ENCODE data around the gene GDPD3.

The GDPD3 gene

GRCh38 chr16:30078744-30079143 lies 34.6 kb downstream of the GDPD3 start:
- DNase-seq (ENCODE audit: low read depth in 2 of 2) = no peak

DNA sequence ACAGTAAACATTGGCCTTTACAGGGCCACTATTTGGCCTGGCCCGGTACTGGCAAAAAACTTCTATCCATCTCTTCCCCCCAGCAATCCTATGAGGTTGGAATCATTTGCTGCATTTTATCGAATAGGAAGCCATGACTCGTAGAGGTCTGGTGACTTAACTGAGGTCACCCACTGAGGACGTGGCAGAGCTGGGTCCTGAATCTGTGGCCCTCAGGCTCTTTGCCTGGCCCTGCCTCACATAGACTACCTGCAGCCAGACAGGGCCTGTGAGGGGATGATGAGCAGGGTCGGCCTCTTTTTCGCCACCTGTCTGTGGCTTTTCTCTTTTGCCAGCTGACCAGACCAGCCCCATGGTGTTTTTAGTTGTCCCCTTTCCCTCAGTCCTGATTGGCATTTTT lies 35.7 kb downstream of the GDPD3 start:
- no peak for DNase-seq (ENCODE audit: low read depth in 2 of 2)

DNA sequence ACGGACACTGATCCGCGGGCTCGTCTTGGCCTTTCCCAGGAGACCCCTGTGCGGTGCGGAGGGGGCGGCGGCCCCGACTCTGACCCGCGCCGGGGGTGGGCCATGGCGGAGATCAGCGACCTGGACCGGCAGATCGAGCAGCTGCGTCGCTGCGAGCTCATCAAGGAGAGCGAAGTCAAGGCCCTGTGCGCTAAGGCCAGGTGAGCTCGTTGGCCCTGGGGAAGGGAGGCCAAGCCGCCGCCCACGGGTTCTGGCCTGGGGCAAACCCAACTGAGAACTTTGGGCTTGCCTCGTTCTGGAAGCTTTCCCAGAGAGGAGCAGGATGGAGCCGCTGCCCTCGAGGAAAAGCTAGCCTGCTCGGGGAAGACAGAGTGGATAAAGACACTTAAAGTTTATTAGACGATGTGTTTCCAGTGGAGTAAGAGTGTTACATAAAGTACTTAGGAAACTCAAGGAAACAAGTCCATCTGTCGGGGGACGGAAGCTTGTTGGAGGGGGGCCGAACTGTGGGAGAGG lies 37.0 kb downstream of the GDPD3 start:
- DNase-seq (ENCODE audit: low read depth in 2 of 2) = no peak

DNA sequence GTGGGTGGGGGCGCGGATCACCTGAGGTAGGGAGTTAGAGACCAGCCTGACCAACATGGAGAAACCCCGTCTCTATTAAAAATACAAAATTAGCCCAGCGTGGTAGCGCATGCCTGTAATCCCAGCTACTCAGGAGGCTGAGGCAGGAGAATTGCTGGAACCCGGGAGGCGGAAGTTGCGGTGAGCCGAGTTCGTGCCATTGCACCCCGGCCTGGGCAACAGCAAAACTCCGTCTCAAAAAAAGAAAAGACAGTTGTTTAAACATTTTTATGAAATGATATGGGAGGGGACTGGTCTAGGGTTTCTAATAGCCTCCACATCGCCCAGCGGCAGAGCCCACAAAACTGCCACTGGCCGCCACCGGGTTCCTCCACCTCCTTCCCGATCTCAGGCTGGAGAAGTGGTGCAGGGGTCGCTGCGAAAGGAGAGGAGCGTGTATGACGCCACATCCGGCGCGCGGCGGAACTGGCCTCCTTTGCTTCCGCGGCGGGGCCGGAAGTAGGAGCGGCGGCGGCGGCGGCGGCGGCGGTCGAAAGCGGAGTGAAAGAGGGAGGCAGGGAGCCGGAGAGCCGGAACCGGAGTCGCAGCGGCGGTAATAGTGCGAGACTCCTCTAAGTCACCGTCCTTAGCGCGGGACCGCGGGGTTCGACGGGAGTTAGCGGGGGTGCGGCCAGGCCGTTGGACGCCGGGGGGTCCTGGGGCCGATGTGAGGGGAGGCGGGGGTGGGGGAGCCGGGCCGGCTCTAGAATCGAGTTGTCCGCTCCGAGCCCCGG lies 37.6 kb downstream of the GDPD3 start, which contains the start of gene PPP4C:
TSS of gene PPP4C (plus strand) at position 492 of the 773 bp plus-strand sequence. CDS start 384 bp downstream, outside the sequence.
- DNase-seq (ENCODE audit: low read depth in 2 of 2) = peak; percentile 86 to 87

- DNase-seq (ENCODE audit: low read depth in 2 of 2) = no peak
Measured at GRCh38 chr16:30070490-30070889, 42.8 kb downstream of the GDPD3 start.

DNA sequence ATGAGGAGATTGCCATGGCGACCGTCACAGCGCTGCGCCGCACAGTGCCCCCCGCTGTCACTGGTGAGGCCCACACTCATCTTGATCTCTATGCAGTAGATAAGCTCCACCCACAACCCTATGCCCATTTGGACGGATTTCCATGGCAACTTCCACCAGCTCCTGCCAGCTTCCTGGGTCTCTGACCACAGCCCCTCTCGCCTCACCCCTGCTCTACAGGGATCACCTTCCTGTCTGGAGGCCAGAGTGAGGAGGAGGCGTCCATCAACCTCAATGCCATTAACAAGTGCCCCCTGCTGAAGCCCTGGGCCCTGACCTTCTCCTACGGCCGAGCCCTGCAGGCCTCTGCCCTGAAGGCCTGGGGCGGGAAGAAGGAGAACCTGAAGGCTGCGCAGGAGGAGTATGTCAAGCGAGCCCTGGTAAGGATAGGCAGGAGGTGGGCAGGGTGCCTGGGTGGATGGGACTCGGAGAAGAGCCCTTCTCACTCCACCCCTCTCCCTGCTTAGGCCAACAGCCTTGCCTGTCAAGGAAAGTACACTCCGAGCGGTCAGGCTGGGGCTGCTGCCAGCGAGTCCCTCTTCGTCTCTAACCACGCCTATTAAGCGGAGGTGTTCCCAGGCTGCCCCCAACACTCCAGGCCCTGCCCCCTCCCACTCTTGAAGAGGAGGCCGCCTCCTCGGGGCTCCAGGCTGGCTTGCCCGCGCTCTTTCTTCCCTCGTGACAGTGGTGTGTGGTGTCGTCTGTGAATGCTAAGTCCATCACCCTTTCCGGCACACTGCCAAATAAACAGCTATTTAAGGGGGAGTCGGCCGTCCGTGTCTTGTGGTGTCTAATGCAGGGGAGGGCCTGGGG lies 43.5 kb downstream of the GDPD3 start:
- no peak for DNase-seq (ENCODE audit: low read depth in 2 of 2)

GRCh38 chr16:30068750-30069610 lies 44.4 kb downstream of the GDPD3 start:
- no peak for DNase-seq (ENCODE audit: low read depth in 2 of 2)

DNA sequence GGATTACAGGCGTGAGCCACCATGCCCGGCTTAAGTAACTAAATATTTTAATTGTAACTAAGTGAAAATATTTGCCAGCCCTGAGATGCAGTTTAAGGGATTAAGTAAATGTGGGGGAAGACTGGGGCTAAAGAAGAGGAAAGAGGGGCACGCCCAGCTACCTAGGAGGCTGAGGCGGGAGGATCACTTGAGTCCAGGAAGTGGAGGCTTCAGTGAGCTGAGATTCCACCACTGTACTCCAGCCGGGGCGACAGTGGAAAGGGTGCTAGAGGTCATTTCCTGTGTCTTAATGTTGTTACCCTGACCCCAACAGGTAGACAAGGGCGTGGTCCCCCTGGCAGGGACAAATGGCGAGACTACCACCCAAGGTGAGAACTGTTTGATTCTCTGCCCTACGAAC lies 45.0 kb downstream of the GDPD3 start:
- DNase-seq (ENCODE audit: low read depth in 2 of 2) = no peak

- no peak for DNase-seq (ENCODE audit: low read depth in 2 of 2)
Measured at GRCh38 chr16:30067584-30067916, 45.8 kb downstream of the GDPD3 start.

DNA sequence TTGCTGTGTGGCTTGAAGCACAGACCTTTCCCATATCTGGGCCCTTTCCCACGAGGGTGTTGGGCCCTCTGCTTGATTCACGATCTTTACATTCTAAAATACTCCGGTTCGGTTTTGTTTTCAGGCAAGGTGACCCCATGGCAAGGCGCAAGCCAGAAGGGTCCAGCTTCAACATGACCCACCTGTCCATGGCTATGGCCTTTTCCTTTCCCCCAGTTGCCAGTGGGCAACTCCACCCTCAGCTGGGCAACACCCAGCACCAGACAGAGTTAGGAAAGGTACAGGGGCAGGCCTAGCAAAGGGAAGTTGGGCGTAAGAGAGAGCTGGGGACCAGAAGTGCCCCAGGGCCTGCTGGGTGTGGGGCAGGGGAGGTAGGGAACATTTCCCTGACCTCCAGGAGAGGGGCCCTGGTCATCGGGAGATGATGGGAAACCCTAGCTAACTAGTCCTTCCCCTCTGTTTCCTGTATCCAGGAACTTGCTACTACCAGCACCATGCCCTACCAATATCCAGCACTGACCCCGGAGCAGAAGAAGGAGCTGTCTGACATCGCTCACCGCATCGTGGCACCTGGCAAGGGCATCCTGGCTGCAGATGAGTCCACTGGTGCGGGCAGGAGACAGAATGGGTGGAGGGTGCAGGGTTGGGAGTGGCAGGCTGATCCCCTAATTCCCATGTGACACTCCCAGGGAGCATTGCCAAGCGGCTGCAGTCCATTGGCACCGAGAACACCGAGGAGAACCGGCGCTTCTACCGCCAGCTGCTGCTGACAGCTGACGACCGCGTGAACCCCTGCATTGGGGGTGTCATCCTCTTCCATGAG lies 46.4 kb downstream of the GDPD3 start:
- no peak for DNase-seq (ENCODE audit: low read depth in 2 of 2)

DNA sequence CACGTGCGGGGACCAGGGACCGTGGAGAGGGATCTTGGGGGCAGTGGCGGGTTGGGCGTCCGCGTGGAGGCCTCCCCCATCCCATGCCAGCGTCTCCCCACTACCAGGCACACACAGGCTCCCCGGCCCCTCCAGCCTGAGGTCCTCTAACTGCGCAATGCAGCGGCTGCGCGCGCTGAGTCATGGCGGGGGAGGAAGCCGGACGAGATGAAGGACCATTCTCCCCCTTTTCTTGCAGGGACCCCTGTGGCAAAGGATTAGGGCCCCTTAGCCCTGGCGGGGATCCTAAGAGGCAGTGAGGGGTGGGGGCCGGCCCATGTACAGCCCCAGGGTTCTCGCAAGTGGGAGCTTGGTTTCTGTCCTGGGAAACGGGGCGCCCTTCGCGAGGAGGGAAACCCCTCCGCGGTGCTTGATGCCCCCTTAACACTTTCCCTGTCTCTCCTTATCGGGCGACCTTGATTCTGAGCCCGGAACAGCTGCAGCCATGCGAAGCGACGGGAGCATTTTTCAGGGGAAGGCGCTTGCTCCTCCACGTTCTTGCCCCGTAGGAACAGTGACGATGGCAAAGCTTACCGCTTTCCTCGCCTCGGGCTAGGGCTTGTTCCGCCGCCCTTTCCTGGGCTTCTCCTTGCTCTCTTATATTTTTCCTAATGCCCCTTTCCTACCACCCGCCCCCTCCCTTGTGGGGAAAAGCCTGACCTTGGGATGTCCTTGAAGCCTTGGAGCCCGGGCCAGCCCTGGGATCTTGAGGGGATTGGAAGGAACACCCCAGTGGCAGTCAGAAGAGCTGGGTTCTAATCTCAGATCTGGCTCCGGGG lies 47.2 kb downstream of the GDPD3 start:
- DNase-seq (ENCODE audit: low read depth in 2 of 2) = no peak

DNA sequence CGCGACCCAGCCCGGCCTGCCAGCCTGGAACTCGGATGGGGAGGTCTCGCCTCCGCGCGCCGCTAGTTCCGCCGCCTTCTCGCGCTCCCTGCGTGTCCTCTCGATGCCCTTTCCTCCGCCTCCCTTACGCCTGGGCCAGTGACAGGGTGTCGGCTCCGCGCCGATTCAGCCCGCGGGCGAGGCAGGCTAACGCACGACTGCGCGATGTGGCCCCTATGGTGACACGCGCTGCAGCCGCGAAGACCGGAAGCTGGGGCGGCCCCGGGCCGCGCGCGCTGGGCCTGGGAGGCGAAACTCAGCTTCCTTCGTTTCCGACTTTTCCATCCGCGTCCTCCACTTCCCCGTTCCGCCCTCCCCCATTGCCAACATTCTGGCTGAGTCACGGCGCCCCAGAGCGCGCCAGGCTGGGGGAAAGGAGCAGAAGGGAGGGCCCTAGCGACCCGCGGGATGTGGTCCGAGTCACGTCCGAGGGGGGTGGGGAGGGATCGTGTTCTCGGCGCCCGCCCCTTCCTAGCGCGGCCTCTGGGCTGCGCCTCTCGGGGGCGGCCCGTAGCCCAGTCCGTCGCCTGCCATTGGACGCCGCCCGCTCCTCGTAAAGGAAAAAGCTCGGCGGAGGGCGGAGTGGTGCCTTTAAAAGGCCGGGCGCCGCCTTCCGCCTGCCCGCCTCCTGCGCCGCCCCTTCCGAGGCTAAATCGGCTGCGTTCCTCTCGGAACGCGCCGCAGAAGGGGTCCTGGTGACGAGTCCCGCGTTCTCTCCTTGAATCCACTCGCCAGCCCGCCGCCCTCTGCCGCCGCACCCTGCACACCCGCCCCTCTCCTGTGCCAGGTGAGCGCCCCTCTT lies 48.0 kb downstream of the GDPD3 start, which contains the start of gene ALDOA:
TSS of gene ALDOA (plus strand) at position 659 of the 841 bp plus-strand sequence. CDS start 1,138 bp downstream, outside the sequence.
- peak; percentile 94 to 98 for DNase-seq (ENCODE audit: low read depth in 2 of 2)

DNA sequence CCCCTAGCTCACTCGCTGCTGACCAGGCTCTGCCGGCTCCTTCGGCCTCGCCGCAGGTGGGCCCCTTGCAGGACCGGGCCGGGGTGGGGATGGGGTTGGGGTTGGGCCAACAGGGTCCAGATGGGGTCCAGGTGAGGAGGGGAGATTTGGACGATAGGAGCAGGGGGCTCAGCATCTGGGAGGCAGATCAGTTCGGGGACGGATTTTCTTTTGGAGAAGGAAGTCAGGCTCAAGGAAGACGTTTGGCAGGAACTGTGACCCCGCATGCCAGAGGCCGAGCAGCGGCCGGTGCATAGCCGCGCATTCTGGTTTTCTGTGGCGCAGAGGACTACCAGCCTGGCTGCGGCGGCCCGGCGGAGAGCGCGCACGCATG lies 48.6 kb downstream of the GDPD3 start:
- DNase-seq (ENCODE audit: low read depth in 2 of 2) = no peak

GRCh38 chr16:30063893-30064728 lies 49.2 kb downstream of the GDPD3 start:
- peak; percentile 53 to 63 for DNase-seq (ENCODE audit: low read depth in 2 of 2)

- no peak for DNase-seq (ENCODE audit: low read depth in 2 of 2)
Measured at GRCh38 chr16:30063278-30063892, 50.0 kb downstream of the GDPD3 start.

GRCh38 chr16:30060836-30061554 lies 52.3 kb downstream of the GDPD3 start:
- DNase-seq (ENCODE audit: low read depth in 2 of 2) = no peak

DNA sequence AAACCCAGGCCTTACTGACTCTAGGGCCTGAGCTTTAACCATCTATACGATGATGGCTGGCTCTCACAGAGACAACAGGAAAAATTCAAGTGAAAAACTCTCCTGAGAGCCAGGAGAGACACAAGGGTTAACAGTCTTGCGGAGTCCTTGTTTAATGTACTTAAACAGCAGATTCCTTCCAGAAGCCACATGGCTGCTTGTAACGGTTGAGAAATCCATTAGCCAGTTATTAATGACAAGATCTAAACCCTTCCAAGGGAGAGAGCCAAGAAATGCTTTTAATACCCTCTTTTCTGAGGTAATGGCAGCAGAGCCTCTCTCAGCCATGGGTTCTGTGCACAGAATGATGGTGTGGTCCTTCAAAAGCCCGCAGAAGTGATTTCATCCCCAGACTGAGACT lies 53.0 kb downstream of the GDPD3 start:
- no peak for DNase-seq (ENCODE audit: low read depth in 2 of 2)
